KG1 (cell line): ENCODE measurements around the gene EGR4.
"Not testable (repeated sequence)": the region's sequence is repeated elsewhere in the genome, so short reads cannot be mapped to it uniquely, and the experiment has no call there.

Experiments used
- DNase-seq: peaks from one replicate; lab custom pipeline; 2025; lab: John Stamatoyannopoulos, UW

EGR4 gene

GRCh38 chr2:73263540-73264331 lies 29.6 kb downstream of the EGR4 start:
- DNase-seq = no peak

- not testable (repeated sequence) for DNase-seq
These were observed 30.5 kb downstream of the EGR4 start for GRCh38 chr2:73262691-73263429.

GRCh38 chr2:73262108-73262651 lies 31.2 kb downstream of the EGR4 start:
- DNase-seq = no peak

GRCh38 chr2:73260338-73260984 lies 32.9 kb downstream of the EGR4 start:
- DNase-seq = no peak

GRCh38 chr2:73259704-73260337 lies 33.5 kb downstream of the EGR4 start:
- DNase-seq = no peak

GRCh38 chr2:73259276-73259675 lies 34.1 kb downstream of the EGR4 start:
- DNase-seq = no peak

- DNase-seq = no peak
These were observed 34.5 kb downstream of the EGR4 start for GRCh38 chr2:73258913-73259215.

- no peak for DNase-seq
These were observed 35.0 kb downstream of the EGR4 start for GRCh38 chr2:73258186-73258912.

GRCh38 chr2:73257425-73258125 lies 35.8 kb downstream of the EGR4 start:
- no peak for DNase-seq

- DNase-seq = no peak
These were observed 36.3 kb downstream of the EGR4 start for GRCh38 chr2:73257021-73257420.

GRCh38 chr2:73256618-73256922 lies 36.8 kb downstream of the EGR4 start:
- DNase-seq = no peak

GRCh38 chr2:73255907-73256617 lies 37.3 kb downstream of the EGR4 start:
- no peak for DNase-seq

- no peak for DNase-seq
These were observed 38.2 kb downstream of the EGR4 start for GRCh38 chr2:73255007-73255644.

- DNase-seq = no peak
These were observed 38.9 kb downstream of the EGR4 start for GRCh38 chr2:73254343-73255006.

GRCh38 chr2:73253901-73254300 lies 39.4 kb downstream of the EGR4 start:
- no peak for DNase-seq

- DNase-seq = no peak
These were observed 39.9 kb downstream of the EGR4 start for GRCh38 chr2:73253400-73253799.

GRCh38 chr2:73252238-73253027 lies 40.9 kb downstream of the EGR4 start:
- DNase-seq = no peak
